SK-N-SH treated with all-trans-retinoic acid at 6 μM for 48 hours (cell line): ENCODE measurements around the gene PFKP.

ENCODE experiments used
- ATAC-seq: fragments of 200-7000 bp; cut with Tn5 transposase; 3 replicates; pipeline ENCODE4 v1.9.1; 2020; ENCODE audit warnings: mild to moderate bottlenecking, moderate library complexity
- ARNTL ChIP-seq: fragments of 450-650 bp; formaldehyde crosslinking; IDR thresholded peaks from 2 replicates; pipeline ENCODE4 v1.5.0; 2020; ENCODE audit warnings: low read depth, mild to moderate bottlenecking, moderate library complexity, borderline replicate concordance
- BACH2 ChIP-seq: fragments of 250-450 bp; sonication (Bioruptor Pico); IDR thresholded peaks from 2 replicates; pipeline ENCODE4 v1.9.0; 2021; ENCODE audit warnings: mild to moderate bottlenecking, borderline replicate concordance
- CREB5 ChIP-seq: fragments of 250-450 bp; sonication (Bioruptor Pico); IDR thresholded peaks from 2 replicates; pipeline ENCODE4 v1.5.1; 2020; ENCODE audit warnings: low read depth, mild to moderate bottlenecking, moderate library complexity
- CSDC2 ChIP-seq: fragments of 250-450 bp; sonication (Bioruptor Pico); IDR thresholded peaks from 2 replicates; pipeline ENCODE4 v1.5.0; 2020; ENCODE audit warnings: mild to moderate bottlenecking, moderate library complexity
- CSRNP3 ChIP-seq: fragments of 250-450 bp; sonication (Bioruptor Pico); IDR thresholded peaks from 2 replicates; pipeline ENCODE4 v1.5.1; 2021; ENCODE audit warnings: mild to moderate bottlenecking, moderate library complexity
- ESRRG ChIP-seq: fragments of 250-450 bp; sonication (Bioruptor Pico); IDR thresholded peaks from 2 replicates; pipeline ENCODE4 v1.6.1; 2021; ENCODE audit warnings: mild to moderate bottlenecking
- GLIS3 ChIP-seq: fragments of 250-450 bp; sonication (Bioruptor Pico); IDR thresholded peaks from 2 replicates; pipeline ENCODE4 v1.5.0; 2020; ENCODE audit warnings: mild to moderate bottlenecking, moderate library complexity
- ISL1 ChIP-seq: fragments of 250-450 bp; sonication (Bioruptor Pico); IDR thresholded peaks from 2 replicates; pipeline ENCODE4 v2.1.2; 2022; ENCODE audit warnings: mild to moderate bottlenecking, moderate library complexity
- OSR1 ChIP-seq: fragments of 250-450 bp; sonication (Bioruptor Pico); IDR thresholded peaks from 2 replicates; pipeline ENCODE4 v1.8.0; 2022; ENCODE audit warnings: moderate library complexity, mild to moderate bottlenecking, inconsistent platforms
- PATZ1 ChIP-seq: fragments of 250-450 bp; sonication (Bioruptor Pico); IDR thresholded peaks from 2 replicates; pipeline ENCODE4 v1.8.0; 2020; ENCODE audit warnings: mild to moderate bottlenecking, moderate library complexity, borderline replicate concordance
- POU6F1 ChIP-seq: fragments of 250-450 bp; sonication (Bioruptor Pico); IDR thresholded peaks from 2 replicates; pipeline ENCODE4 v1.8.0; 2021; ENCODE audit warnings: low read depth, mild to moderate bottlenecking, moderate library complexity, borderline replicate concordance
- PPARA ChIP-seq: fragments of 250-450 bp; sonication (Bioruptor Pico); IDR thresholded peaks from 2 replicates; pipeline ENCODE4 v1.5.0; 2020; ENCODE audit warnings: mild to moderate bottlenecking, borderline replicate concordance
- RARB ChIP-seq: fragments of 250-450 bp; sonication (Bioruptor Pico); IDR thresholded peaks from 2 replicates; pipeline ENCODE4 v1.8.0; 2021; ENCODE audit warnings: mild to moderate bottlenecking, moderate library complexity
- SNAI2 ChIP-seq: fragments of 250-450 bp; sonication (Bioruptor Pico); IDR thresholded peaks from 2 replicates; pipeline ENCODE4 v1.5.0; 2020; ENCODE audit warnings: mild to moderate bottlenecking, moderate library complexity
- TCF4 ChIP-seq: fragments of 250-450 bp; sonication (Bioruptor Pico); IDR thresholded peaks from 2 replicates; pipeline ENCODE4 v1.8.0; 2021; ENCODE audit warnings: mild to moderate bottlenecking, moderate library complexity, borderline replicate concordance
- TOX ChIP-seq: fragments of 250-450 bp; sonication (Bioruptor Pico); IDR thresholded peaks from 2 replicates; pipeline ENCODE4 v1.8.0; 2021; ENCODE audit warnings: mild to moderate bottlenecking, moderate library complexity, borderline replicate concordance
- TSHZ2 ChIP-seq: fragments of 250-450 bp; sonication (Bioruptor Pico); IDR thresholded peaks from 2 replicates; pipeline ENCODE4 v1.5.0; 2020; ENCODE audit warnings: mild to moderate bottlenecking, moderate library complexity
- ZC3H10 ChIP-seq: fragments of 250-450 bp; sonication (Bioruptor Pico); IDR thresholded peaks from 2 replicates; pipeline ENCODE4 v1.5.1; 2021; ENCODE audit warnings: mild to moderate bottlenecking, moderate library complexity
- ZFP3 ChIP-seq: fragments of 250-450 bp; sonication (Bioruptor Pico); IDR thresholded peaks from 2 replicates; pipeline ENCODE4 v1.5.0; 2020; ENCODE audit warnings: mild to moderate bottlenecking, moderate library complexity
- ZFP30 ChIP-seq: fragments of 450-650 bp; formaldehyde crosslinking; IDR thresholded peaks from 2 replicates; pipeline ENCODE4 v1.5.0; 2022; ENCODE audit warnings: mild to moderate bottlenecking, moderate library complexity
- ZNF565 ChIP-seq: fragments of 450-650 bp; formaldehyde crosslinking; conservative IDR thresholded peaks from 2 replicates; pipeline ENCODE4 v1.5.0; 2020; ENCODE audit warnings: low read depth, mild to moderate bottlenecking, moderate library complexity
- ZNF8 ChIP-seq: fragments of 450-650 bp; formaldehyde crosslinking; IDR thresholded peaks from 2 replicates; pipeline ENCODE4 v1.5.0; 2020; ENCODE audit warnings: mild to moderate bottlenecking, moderate library complexity

Gene PFKP

GRCh38 chr10:3020881-3021280 is 46.5 kb upstream of the PFKP start:
- no peak for ATAC-seq
- TF ChIP-seq CSDC2 (CRISPR knock-in tag): no peak
- TF ChIP-seq BACH2 (CRISPR knock-in tag): no peak
- TF ChIP-seq OSR1: no peak
- TF ChIP-seq TCF4 (CRISPR knock-in tag): no peak
- no peak for TF ChIP-seq ISL1 (CRISPR knock-in tag)
- TF ChIP-seq RARB: no peak
- TF ChIP-seq CREB5: no peak
- TF ChIP-seq SNAI2: no peak
- TF ChIP-seq POU6F1 (CRISPR knock-in tag): no peak

GRCh38 chr10:3022027-3022426 is 45.3 kb upstream of the PFKP start:
- no peak for ATAC-seq
- no peak for TF ChIP-seq CREB5
- no peak for TF ChIP-seq PPARA (CRISPR knock-in tag)
- no peak for TF ChIP-seq ZNF565 (CRISPR knock-in tag)
- no peak for TF ChIP-seq ARNTL (CRISPR knock-in tag)
- TF ChIP-seq CSDC2 (CRISPR knock-in tag): no peak
- TF ChIP-seq ZNF8: no peak
- no peak for TF ChIP-seq ZC3H10 (CRISPR knock-in tag)
- no peak for TF ChIP-seq ESRRG (CRISPR knock-in tag)
- TF ChIP-seq OSR1: no peak
- no peak for TF ChIP-seq GLIS3
- no peak for TF ChIP-seq POU6F1 (CRISPR knock-in tag)
- TF ChIP-seq SNAI2: no peak
- no peak for TF ChIP-seq TOX
- TF ChIP-seq PATZ1 (CRISPR knock-in tag): no peak
- TF ChIP-seq ZFP3: no peak
- TF ChIP-seq ISL1 (CRISPR knock-in tag): no peak
- no peak for TF ChIP-seq TSHZ2 (CRISPR knock-in tag)
- no peak for TF ChIP-seq ZFP30 (CRISPR knock-in tag)
- TF ChIP-seq CSRNP3 (CRISPR knock-in tag): no peak
- TF ChIP-seq TCF4 (CRISPR knock-in tag): no peak
